ENCODE results near the gene CEP57L1. TPM values are rescaled to one million over a fixed set of nuclear protein-coding genes. Genes with fewer than 3 reads are reported as not detected.

Gene CEP57L1
- total RNA-seq, 1 experiment from 2014 or later: 37.6 TPM

DNA sequence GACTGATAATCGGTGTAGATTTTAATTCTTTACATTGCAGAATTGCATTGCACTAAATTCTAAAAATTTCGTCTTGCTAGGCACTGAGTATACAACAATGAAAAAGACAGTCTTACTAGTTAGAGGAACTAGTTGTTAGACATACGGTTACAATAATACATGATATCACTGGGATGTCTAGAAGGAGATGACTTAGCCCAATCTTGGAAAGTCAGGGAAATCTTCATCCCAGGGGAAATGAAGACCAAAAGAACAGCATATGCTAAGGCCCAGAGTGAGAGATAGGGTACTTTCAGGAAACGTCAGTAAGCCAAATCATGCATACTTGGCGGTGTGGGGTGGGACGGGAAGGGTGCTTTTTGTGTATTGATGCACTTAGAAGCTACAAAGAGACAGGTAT lies 901 bp downstream of the CEP57L1 start:
- ChIA-PET POLR2A (no interaction called here), CTCF (no interaction called here)
- ATAC-seq (no peak), DNase-seq (ENCODE audit: low read depth, low spot score) (no peak)
- no peaks in the 10 kb centered on the region for H3K9me3 ChIP-seq (ENCODE audit: control insufficient read depth, insufficient read depth, low read depth, low read length)
- intact Hi-C loops (cut with micrococcal nuclease; ENCODE audit: unreplicated experiment): no loop called here
- BruUV-seq (replicated peaks): TSS peak; percentile 78
- TF ChIP-seq TCF7L2 (IDR thresholded peaks at IDR 0.05; ENCODE audit: low read depth, low read length) (no peak), POLR2AphosphoS5 (IDR thresholded peaks at IDR 0.05; ENCODE audit: low read depth, low read length) (no peak), SIN3A (IDR thresholded peaks at IDR 0.05; ENCODE audit: borderline replicate concordance, insufficient read depth, low read depth, low read length) (no peak)
- TF ChIP-seq, protein P1, sequence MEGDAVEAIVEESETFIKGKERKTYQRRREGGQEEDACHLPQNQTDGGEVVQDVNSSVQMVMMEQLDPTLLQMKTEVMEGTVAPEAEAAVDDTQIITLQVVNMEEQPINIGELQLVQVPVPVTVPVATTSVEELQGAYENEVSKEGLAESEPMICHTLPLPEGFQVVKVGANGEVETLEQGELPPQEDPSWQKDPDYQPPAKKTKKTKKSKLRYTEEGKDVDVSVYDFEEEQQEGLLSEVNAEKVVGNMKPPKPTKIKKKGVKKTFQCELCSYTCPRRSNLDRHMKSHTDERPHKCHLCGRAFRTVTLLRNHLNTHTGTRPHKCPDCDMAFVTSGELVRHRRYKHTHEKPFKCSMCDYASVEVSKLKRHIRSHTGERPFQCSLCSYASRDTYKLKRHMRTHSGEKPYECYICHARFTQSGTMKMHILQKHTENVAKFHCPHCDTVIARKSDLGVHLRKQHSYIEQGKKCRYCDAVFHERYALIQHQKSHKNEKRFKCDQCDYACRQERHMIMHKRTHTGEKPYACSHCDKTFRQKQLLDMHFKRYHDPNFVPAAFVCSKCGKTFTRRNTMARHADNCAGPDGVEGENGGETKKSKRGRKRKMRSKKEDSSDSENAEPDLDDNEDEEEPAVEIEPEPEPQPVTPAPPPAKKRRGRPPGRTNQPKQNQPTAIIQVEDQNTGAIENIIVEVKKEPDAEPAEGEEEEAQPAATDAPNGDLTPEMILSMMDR (IDR thresholded peaks at IDR 0.05): no peak
- TF ChIP-seq, protein P2, sequence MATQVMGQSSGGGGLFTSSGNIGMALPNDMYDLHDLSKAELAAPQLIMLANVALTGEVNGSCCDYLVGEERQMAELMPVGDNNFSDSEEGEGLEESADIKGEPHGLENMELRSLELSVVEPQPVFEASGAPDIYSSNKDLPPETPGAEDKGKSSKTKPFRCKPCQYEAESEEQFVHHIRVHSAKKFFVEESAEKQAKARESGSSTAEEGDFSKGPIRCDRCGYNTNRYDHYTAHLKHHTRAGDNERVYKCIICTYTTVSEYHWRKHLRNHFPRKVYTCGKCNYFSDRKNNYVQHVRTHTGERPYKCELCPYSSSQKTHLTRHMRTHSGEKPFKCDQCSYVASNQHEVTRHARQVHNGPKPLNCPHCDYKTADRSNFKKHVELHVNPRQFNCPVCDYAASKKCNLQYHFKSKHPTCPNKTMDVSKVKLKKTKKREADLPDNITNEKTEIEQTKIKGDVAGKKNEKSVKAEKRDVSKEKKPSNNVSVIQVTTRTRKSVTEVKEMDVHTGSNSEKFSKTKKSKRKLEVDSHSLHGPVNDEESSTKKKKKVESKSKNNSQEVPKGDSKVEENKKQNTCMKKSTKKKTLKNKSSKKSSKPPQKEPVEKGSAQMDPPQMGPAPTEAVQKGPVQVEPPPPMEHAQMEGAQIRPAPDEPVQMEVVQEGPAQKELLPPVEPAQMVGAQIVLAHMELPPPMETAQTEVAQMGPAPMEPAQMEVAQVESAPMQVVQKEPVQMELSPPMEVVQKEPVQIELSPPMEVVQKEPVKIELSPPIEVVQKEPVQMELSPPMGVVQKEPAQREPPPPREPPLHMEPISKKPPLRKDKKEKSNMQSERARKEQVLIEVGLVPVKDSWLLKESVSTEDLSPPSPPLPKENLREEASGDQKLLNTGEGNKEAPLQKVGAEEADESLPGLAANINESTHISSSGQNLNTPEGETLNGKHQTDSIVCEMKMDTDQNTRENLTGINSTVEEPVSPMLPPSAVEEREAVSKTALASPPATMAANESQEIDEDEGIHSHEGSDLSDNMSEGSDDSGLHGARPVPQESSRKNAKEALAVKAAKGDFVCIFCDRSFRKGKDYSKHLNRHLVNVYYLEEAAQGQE (IDR thresholded peaks at IDR 0.05; ENCODE audit: insufficient read depth in 1 of 2, low read depth in 2 of 2, low read length in 1 of 2): no peak
- in situ Hi-C loops (cut with HindIII; ENCODE audit: low pct_unique_long_range_greater_than_20kb, low sequenced_read_pairs): no loop called here
- no peaks in the 10 kb centered on the region for H3K27me3 ChIP-seq (ENCODE audit: control insufficient read depth, insufficient read depth, low read length)
- H3K4me3 ChIP-seq (ENCODE audit: low read depth in 2 of 2, low read length in 2 of 2): peak overlapping the region; percentile 64 to 89
- H3K36me3 ChIP-seq (ENCODE audit: control insufficient read depth, insufficient read depth, low read length): no peaks in the 10 kb centered on the region
- peak overlapping the region; percentile 96 for H3K27ac ChIP-seq (ENCODE audit: low read length)
- peaks cover 18% of the 10 kb centered on the region for H3K4me1 ChIP-seq (ENCODE audit: control insufficient read depth, insufficient read depth, low read length)

DNA sequence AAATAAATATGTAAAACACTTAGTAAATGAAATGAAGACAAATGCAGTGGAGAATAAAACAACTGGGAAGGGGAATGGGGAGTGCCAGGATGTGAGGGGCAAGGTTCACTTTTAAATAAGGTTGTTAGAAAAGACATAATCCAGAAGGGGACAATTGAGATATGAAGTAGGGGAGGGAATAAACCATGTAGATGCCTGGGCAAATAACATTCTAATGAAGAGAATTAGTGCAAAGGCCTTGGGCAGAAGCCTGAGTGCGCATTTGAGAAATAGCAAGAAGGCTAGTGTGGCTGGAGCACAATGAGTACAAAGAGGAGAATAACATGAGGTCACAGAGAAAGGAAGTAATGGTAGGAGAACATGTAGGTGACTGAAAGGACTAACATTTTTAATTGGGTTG lies 2.4 kb downstream of the CEP57L1 start:
- no peak overlapping the region for H3K4me3 ChIP-seq (ENCODE audit: low read depth in 2 of 2, low read length in 2 of 2)
- in situ Hi-C loops (cut with HindIII; ENCODE audit: low pct_unique_long_range_greater_than_20kb, low sequenced_read_pairs): no loop called here
- no peak overlapping the region for H3K27ac ChIP-seq (ENCODE audit: low read length)
- POLR2A ChIA-PET: no interaction called here
- H3K27me3 ChIP-seq (ENCODE audit: control insufficient read depth, insufficient read depth, low read length): no peaks in the 10 kb centered on the region
- ATAC-seq: no peak
- intact Hi-C loops (cut with micrococcal nuclease; ENCODE audit: unreplicated experiment): no loop called here
- TF ChIP-seq, protein P1 (IDR thresholded peaks at IDR 0.05): no peak
- no peak for TF ChIP-seq TCF7L2 (IDR thresholded peaks at IDR 0.05; ENCODE audit: low read depth, low read length)
- TF ChIP-seq, protein P2 (IDR thresholded peaks at IDR 0.05; ENCODE audit: insufficient read depth in 1 of 2, low read depth in 2 of 2, low read length in 1 of 2): no peak
- TF ChIP-seq SIN3A (IDR thresholded peaks at IDR 0.05; ENCODE audit: borderline replicate concordance, insufficient read depth, low read depth, low read length): no peak
- TF ChIP-seq POLR2AphosphoS5 (IDR thresholded peaks at IDR 0.05; ENCODE audit: low read depth, low read length): no peak
- H3K4me1 ChIP-seq (ENCODE audit: control insufficient read depth, insufficient read depth, low read length): peaks cover 5% of the 10 kb centered on the region
- DNase-seq (ENCODE audit: low read depth, low spot score): no peak
- H3K36me3 ChIP-seq (ENCODE audit: control insufficient read depth, insufficient read depth, low read length): no peaks in the 10 kb centered on the region; the same call in 1 of the 2 replicates
- CTCF ChIA-PET: no interaction called here
- BruUV-seq (replicated peaks): no TSS peak
- H3K9me3 ChIP-seq (ENCODE audit: control insufficient read depth, insufficient read depth, low read depth, low read length): no peaks in the 10 kb centered on the region

All from Panc1 (cell line).